Fibroblast of skin of back (primary cell): ENCODE measurements around the gene ARHGAP24.
"Not testable (repeated sequence)": the region's sequence is repeated elsewhere in the genome, so short reads cannot be mapped to it uniquely, and the experiment has no call there.

Source experiments
- DNase-seq: peaks from one replicate; pipeline ENCODE4 v3.0.0-alpha.2; 2013

The ARHGAP24 gene

DNA sequence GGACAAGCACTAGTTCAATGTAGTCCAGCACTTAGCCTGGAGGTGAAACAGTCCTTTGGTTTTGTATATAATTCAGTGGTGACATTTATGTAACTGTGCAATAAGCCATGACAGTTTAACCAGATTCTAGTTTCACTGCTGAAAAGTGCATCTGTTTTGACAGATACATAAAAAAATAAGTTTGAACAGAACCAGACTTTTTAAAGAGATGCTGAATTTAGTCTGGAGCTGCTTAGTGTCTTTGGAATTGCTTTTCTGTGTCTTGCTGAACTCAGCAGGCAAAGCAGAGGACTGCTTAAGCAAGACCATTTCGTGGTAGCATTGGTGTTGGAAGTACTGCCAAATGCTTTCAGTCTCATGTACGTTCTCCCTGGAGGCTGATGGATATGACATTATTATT, 491.4 kb downstream of the ARHGAP24 start:
- DNase-seq, result peak; percentile 13

DNA sequence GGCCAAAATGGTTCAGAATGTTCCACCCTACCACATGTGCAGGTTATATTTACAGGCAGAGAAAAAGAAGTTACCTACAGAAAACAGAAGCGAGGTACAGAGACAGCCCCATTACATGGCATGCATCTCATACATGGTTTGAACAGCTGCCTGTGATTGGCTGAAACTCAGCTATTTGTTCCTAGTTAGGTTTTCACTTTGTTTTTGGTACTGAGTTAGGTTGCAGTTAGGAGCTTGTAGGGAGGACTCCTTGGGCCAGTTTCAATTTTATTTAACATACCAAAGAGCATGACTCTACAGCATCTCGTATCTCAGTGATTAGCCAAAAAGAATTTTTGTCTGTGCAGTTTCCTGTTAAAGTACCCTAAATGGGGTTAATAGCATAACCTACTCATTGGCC, 492.9 kb downstream of the ARHGAP24 start:
- peak; percentile 74 for DNase-seq

DNA sequence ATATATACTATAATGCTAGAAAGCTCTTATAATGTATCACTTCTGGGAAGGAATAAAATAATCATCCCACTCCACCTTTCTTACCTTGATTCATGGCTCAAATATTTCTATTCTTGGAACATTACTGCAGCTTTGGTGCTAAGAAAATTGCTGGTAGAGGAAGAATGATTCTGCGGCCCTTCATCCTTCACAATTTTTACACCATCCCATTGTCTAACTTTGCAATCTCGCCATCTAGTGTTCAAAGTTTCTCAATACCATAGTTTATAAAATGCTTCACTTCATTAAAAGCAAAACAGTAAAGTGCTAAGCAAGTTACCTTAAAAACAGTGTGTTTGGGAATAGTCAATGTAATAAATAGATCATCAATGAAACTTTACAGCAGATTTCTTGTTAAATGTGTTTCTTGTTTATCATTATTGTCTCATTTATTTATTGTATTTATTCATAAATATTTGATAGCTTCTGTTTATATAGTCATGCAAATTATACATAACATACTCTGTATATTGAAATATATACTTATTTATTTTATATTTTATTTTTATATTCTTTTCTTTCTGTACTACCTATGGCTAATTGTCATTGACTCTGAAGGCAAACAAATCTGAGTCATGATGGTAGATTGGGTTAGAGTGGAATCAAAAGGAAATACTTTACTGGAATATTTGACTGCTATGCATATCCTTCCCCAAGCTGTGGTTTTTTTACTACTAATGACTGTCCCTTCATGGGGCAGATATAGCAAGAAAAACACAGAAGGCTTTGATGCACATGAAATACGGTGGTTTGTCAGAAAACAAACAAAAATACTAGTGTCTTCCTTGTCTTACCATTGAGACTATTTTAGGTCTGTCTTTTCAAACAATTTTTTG, 494.2 kb downstream of the ARHGAP24 start:
- DNase-seq, result peak; percentile 83

DNA sequence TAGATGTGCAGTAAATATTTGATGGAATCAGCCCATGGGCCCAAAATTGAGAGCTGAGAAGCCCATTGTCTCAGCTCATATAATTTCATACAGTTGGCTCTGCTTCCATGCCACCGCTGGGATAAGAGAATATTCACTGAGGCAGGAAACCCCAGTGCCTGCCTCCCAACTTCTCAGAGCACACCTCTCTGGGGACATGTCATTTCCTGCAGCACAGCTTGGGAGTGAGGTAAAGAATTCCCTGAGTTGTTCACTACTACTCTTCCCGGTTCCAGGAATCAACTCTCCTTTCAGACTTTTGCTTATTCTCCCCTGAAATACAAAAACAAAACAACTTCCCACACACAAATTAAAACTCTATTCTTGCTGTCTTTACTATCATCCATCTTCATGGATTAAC, 495.6 kb downstream of the ARHGAP24 start:
- peak; percentile 41 for DNase-seq

DNA sequence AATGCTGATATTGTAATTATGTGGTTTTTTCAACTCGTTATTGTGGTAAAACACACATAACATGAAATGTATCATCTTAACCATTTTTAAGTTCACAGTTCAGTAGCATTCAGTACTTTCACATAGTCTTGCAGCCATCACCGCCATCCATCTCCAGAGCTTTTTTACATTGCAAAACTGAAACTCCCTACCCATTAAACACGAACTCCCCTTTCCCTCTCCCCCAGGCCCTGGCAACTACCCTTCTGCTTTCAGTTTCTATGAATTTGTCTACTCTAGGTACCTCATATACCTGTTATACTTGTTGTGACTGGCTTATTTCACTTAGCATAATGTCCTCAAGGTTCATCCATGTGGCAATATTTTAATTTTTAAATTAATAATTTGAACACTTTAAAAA, 504.3 kb downstream of the ARHGAP24 start:
- DNase-seq, result no peak

DNA sequence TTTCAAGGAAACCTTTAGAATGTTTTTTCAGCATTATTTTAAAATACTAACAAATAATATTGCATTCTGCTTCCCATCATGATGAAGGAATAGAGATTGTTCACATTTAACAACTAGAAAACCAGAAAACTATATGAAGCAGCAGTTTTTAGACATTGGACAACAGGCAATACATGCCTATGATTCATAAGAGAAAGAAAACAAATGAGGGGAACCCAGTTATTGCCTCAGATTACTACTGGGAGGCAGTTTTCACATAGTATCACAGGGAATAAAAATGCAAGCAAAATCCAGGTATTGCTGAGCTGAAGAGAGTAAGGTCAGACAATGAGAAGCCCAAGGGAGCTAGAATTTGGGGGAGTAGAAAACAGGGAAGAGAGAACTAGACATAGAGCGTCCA, 511.3 kb downstream of the ARHGAP24 start:
- peak; percentile 9 for DNase-seq

DNA sequence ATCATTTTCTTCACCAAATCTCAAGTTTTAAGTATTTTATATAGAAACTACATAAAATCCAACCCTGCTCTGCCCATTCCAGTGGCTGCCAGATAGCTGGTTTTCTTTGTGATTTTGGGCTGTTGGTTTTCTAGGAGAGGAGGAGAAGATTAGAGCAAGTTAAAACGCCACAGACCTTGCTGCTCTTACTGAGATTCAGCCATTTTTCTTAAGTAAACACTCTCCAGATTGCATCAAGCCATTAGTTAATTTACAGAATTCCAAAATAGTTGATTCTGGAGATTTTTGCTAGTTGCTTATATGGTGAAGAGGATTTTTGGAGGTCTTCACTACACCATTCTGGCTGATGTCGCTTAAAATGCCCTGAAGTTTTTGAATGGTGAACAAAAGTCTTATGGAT, 518.7 kb downstream of the ARHGAP24 start:
- DNase-seq, result no peak

DNA sequence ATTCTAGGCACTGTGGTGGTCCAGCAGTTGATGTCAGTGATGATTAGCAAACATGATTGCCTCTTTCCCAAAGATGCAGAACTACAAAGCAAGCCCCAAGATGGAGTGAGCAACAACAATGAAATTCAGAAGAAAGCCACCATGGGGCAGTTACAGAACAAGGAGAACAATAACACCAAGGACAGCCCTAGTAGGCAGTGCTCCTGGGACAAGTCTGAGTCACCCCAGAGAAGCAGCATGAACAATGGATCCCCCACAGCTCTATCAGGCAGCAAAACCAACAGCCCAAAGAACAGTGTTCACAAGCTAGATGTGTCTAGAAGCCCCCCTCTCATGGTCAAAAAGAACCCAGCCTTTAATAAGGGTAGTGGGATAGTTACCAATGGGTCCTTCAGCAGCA, 519.6 kb downstream of the ARHGAP24 start:
- DNase-seq, result peak; percentile 22

DNA sequence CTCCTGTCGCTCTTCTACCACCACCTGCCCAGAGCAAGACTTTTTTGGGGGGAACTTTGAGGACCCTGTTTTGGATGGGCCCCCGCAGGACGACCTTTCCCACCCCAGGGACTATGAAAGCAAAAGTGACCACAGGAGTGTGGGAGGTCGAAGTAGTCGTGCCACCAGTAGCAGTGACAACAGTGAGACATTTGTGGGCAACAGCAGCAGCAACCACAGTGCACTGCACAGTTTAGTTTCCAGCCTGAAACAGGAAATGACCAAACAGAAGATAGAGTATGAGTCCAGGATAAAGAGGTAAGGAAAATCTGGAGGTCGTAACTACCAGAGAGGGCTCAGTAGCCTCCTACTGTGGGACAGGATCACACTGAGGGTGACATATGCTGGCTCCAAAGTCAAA, 520.4 kb downstream of the ARHGAP24 start:
- no peak for DNase-seq

DNA sequence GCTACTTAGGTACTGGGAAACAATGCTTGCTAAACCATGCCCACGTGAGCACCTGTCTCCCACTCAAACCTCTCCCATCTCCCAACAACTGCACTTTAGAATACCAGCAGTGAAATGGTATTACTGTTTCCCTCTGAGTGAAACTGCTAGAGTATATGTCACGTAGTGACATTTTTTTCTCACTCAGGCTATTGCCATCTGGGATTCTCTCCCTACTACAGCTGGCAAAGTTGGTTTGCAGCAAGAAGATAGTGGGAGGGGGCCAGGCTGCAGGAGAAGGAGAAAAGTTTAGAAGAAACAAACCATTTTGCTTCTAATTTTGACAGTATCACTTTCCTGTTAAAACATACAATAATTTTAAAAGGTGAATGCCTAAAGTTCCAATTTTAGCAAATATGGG, 526.6 kb downstream of the ARHGAP24 start:
- no peak for DNase-seq

DNA sequence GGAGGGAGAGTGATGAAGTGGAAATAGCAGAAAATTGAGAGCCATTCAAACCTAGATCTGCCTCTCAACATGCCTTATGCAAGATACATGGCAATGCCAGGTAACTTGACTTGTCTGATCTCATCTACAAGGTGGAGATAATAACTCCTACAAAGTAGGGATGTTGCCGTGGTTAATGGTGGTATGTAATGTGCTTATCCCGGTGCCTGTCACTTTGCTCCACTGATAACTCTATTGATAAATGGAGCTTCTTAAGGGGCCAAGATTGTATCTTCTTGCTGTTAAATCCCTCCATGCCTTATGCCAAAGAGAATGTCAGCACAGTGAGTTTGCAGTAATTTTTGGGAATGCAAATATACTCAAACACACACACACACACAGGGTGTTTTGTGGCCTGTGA, 529.1 kb downstream of the ARHGAP24 start:
- no peak for DNase-seq

DNA sequence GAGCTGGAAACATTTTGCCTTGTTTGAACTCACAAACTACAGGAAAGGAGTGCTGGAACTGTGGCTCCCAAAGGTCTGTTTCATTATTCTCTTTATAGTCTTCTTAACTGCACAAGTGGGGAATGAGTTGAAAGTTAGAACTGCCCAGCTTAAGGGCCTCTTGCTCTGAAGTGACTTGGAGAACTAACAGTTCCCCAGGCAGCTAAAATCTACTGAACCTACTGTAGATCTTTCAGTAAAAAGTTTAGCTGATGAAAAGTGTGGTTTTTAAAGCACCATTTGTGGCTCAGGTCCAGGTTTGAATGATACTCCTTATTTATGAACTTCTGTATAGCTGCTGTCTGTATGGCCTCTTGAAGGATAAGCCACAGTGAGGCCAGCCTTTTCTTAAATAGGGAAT, 531.1 kb downstream of the ARHGAP24 start:
- DNase-seq, result no peak

DNA sequence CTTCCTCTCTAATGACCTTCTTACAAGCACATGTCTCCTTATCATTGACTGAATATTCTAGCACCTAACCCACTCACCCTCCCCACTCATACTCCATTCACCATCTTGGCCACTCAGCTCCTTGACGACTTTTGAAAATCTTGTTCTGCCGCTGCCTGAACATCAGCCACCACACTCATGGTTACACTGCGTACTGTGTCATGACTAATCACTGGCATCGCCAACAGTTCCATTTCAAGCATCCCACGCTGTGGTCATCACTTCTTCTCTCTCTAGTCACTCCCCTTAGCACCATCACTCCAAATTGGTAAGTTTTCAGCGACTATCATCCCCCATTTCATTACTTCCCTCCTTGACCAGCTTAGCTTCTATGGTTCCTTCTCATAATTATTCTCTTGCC, 532.1 kb downstream of the ARHGAP24 start:
- no peak for DNase-seq

DNA sequence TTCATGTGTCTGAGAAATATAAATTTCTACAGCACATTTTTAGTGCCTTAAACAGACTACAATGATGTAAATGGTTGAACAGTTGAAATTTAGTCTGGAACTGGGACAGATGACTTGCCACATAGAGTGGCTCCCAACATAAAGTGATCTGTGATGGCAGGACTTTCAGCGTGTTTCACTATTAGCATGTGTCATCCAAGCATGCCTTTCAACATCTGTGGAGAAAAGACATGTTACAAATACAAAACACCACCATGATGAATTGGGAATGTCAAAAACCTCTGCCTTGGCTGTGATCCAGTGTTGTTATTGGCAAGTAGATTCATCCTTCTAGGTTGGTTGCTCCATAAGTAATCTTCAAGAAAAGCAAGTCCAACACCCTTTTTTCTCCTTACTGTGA, 536.2 kb downstream of the ARHGAP24 start:
- DNase-seq, result peak; percentile 96

DNA sequence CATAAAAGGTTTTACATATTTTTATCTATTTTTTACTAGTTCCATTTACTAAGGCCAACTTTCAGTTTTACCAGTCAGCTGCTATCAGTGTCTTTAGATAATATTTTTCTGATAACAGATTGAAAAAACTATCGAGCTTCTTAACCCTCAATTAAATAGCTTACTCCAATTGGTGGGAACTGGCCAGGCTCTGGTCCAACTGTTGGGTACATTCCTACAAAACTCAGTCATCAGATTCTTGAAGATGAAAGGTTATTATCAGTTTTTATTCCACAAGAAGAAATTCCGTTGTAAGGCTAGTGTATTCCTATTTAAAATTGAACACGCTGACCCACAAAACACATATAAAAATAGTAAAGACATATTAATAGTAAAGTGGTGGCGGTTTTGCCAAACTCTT, 538.7 kb downstream of the ARHGAP24 start:
- peak; percentile 62 for DNase-seq

DNA sequence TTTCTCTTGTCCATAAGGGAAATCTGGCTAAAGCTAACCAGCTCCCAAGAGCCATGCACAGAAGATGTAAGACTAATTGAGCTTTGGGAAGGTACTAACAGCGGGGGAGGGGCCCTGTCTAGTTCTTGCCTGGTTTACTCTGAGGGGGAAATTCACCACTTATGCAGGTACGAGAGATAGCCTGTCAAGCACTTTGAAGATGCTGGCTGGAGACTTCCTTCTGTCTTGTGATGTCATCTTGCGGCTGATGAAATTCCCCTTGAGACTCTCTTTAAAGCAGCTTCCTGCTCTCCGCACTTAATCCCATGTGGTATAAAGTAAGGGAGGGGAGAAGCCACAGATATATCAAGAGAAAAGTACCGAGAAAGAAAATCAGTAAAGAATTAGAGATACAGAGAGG, 539.6 kb downstream of the ARHGAP24 start:
- peak; percentile 70 for DNase-seq

DNA sequence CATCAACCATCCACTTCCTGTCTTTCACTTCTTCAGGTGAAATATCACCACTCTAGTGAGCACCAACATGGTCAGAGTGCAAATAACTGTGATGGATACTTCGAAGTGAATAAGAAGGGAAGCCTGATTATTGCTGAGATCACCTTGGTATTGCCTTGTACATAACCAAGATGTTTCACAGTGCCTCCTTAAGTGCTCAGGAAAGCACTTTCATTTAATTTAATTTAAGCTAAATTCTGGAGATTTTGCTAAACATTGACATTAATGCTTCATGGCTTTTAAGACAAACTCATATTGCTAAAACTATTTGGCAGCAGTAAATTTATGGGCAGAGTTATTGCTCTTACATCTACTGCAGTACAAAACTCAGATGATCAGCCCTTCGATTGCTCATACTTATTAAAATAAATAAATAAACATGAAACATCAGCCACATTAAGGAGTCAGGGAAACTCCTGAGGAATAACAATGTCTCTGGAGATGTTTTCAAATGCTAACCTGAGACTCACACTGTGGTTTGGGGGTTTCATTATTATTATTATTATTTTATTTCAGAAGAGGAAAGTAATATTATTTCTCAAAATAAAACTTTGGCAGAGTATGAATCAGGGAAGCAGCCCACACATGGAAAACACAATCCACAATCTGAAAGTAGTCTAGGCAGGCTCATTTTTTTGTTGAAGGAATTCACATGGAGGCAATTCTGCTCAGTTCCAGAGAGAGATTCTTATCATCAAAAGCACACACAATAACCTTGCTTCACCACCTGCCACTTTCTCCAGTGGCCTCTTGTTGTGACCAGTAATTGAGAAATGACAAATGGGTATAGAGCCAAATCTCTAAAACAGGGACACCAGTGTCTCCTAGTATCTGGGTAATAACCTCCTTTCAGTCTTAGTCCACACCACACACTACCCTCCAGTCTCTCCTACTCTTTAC, 540.7 kb downstream of the ARHGAP24 start:
- DNase-seq, result peak; percentile 66

DNA sequence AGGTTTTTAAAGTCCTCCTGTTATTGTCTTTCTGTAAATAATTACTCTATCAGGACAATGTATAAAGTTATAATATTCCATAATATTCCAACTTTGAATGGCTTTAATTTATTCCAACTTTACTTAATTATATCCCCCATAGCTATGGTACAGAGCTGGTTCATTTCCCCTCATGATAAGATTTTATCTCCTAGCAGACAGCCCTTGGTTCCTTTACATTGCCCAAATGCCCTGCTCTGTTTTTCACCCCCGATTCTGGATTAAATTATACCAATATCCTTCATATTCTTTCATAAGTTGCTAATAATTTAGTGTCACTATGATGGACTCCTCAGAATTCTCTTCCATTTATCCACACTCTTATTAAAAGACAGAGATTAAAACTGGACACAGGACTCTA, 544.4 kb downstream of the ARHGAP24 start:
- DNase-seq, result no peak

DNA sequence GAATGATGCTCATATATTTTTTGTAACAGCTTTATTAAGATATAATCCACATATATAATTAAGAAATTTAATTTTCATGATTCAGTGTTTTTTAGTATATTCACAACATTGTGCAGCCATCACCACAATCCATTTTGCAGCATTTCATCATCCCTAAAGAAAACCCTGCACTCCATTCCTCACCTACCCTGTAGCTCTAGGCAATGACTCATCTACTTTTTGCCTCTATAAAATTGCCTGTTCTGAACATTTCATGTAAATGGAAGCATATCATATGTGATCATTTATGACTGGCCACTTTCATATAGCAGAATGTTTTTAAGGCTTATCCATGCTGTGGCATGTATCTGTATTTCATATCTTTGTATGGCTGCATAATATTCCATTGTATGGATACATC, 545.0 kb downstream of the ARHGAP24 start:
- DNase-seq, result peak; percentile 26

DNA sequence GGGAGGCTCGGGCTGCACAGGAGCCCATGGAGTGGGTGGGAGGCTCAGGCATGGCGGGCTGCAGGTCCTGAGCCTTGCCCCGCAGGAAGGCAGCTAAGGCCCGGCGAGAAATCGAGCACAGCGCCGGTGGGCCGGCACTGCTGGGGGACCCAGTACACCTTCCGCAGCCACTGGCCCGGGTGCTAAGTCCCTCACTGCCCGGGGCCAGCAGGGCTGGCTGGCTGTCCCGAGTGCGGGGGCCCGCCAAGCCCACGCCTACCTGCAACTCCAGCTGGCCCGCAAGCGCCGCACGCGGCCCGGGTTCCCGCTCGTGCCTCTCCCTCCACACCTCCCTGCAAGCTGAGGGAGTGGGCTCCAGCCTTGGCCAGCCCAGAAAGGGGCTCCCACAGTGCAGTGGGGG, 546.7 kb downstream of the ARHGAP24 start:
- DNase-seq, result not testable (repeated sequence)

DNA sequence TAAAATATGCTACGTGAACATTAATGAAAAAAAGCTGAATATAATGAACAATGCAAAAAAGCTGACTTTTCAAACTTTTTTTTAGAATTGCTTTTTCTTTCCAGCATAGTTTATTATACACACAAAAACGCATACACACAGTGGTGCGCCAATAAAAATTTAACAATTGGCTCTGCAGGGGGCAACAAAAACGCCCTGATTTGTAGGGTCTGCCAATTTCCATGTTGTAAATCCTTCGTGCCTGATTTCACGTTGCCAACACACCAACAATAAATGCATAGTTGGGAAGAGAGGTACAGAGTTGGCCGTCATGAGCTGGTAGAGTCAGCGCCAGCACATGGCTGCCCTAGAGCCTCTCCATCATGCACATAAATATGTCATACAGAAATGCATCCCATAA, 551.8 kb downstream of the ARHGAP24 start:
- DNase-seq, result no peak

DNA sequence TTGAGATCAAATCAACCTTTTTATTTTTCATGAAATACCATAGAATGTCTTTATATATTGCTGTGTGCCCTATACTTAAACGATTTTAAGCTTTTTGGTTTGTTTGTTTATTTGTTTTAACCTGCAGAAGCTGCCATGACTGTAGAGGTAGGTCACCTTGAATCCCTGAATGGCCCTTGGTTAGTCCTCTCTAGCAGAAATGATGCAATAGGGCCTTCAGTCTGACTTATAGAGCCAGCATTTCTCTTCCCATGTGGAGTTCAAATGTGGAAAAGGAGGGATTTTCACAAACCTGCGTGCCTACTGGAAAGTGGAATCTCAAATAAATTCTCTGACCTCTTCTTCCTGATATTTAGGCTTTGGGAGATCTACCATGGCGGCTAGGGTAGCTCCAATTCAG, 557.0 kb downstream of the ARHGAP24 start:
- no peak for DNase-seq

DNA sequence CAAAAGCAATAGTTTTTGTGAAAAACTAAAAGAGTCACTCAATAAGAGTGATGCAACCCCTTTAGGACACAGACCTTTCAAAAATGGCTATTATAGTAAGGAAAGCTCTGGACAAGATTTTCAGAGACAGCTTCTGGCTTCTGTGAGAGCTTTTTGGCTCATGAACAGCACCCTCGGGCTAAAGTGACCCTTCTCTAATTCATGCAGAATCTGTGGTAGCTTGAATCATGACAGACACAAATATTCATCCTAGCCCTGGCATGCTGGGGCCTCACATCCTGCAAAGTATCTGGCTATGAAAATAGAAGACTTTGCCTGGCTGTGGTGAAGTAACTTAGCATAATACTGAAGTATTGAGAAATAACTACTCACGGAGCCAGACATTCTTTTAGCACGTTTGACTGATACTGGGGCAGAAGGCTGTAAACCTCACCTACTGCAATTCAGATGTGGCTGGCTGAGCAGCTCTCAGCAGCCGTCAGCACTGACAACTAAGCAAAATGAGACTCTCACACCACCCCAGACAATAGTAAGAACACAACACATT, 557.6 kb downstream of the ARHGAP24 start:
- DNase-seq, result peak; percentile 94
